Choroid plexus epithelial cell (primary cell): ENCODE data around the gene LRP2.

Source experiments
- DNase-seq: peaks from one replicate; pipeline ENCODE4 v3.0.0-alpha.2; 2010; ENCODE audit warnings: low read depth
- H3K4me3 ChIP-seq: 2 replicates; pipeline ENCODE4 v1.5.1; 2011; ENCODE audit warnings: low read depth, mild to moderate bottlenecking, control low read depth, low read length, moderate library complexity
- CTCF ChIP-seq: conservative IDR thresholded peaks from 2 replicates; pipeline ENCODE4 v1.5.1; 2011; ENCODE audit warnings: low read depth, mild to moderate bottlenecking, control low read depth, inconsistent platforms, low read length, moderate library complexity

LRP2 gene

GRCh38 chr2:169131587-169132512 lies 230.5 kb downstream of the LRP2 start:
- H3K4me3 ChIP-seq: no peak overlapping the region
- peak; percentile 72 for DNase-seq
- peak; percentile 69 for TF ChIP-seq CTCF

GRCh38 chr2:169129703-169130243 lies 232.6 kb downstream of the LRP2 start:
- TF ChIP-seq CTCF: no peak
- DNase-seq: no peak

GRCh38 chr2:169119851-169120250 lies 242.5 kb downstream of the LRP2 start:
- DNase-seq: no peak
- H3K4me3 ChIP-seq: no peak overlapping the region
- no peak for TF ChIP-seq CTCF

More at GRCh38 chr2:169129703-169130243, 232.6 kb downstream of the LRP2 start:
- no peak overlapping the region for H3K4me3 ChIP-seq

GRCh38 chr2:169119123-169119760 lies 243.1 kb downstream of the LRP2 start:
- peak; percentile 25 for DNase-seq
- no peak overlapping the region for H3K4me3 ChIP-seq
- no peak for TF ChIP-seq CTCF

- no peak for TF ChIP-seq CTCF
- no peak for DNase-seq
- no peak overlapping the region for H3K4me3 ChIP-seq
Measured at GRCh38 chr2:169118060-169118459, 244.3 kb downstream of the LRP2 start.

GRCh38 chr2:169116993-169117392 lies 245.3 kb downstream of the LRP2 start:
- DNase-seq: no peak
- no peak for TF ChIP-seq CTCF
- H3K4me3 ChIP-seq: no peak overlapping the region
